Stimulated activated CD4-positive, alpha-beta T cell treated with anti-CD3 and anti-CD28 coated beads, Interleukin-4, amount 100 ng/mL, for 1 hour (primary cell): ENCODE measurements around the gene KRT9.
"Not testable (repeated sequence)": the region's sequence is repeated elsewhere in the genome, so short reads cannot be mapped to it uniquely, and the experiment has no call there.

Source experiments
- DNase-seq: peaks from one replicate; pipeline ENCODE4 v3.0.0-alpha.2; 2020

The KRT9 gene

GRCh38 chr17:41600318-41600717, 28.5 kb upstream of the KRT9 start:
- no peak for DNase-seq

GRCh38 chr17:41599680-41600079, 27.8 kb upstream of the KRT9 start:
- DNase-seq: no peak

GRCh38 chr17:41595585-41595984, 23.7 kb upstream of the KRT9 start:
- no peak for DNase-seq

GRCh38 chr17:41594363-41594915, 22.6 kb upstream of the KRT9 start:
- no peak for DNase-seq

GRCh38 chr17:41593306-41593981, 21.6 kb upstream of the KRT9 start:
- no peak for DNase-seq

GRCh38 chr17:41592601-41593305, 20.9 kb upstream of the KRT9 start:
- no peak for DNase-seq

GRCh38 chr17:41589301-41589700, 17.4 kb upstream of the KRT9 start:
- no peak for DNase-seq

GRCh38 chr17:41588126-41588810, 16.4 kb upstream of the KRT9 start:
- DNase-seq: no peak

- no peak for DNase-seq
Observed at GRCh38 chr17:41586863-41587495, 15.1 kb upstream of the KRT9 start, which contains the start of gene KRT14. Gene KRT14 (minus strand): TSS chr17:41586895. CDS start chr17:41586834, 61 bp downstream.

- DNase-seq: no peak
Observed at GRCh38 chr17:41585301-41586056, 13.6 kb upstream of the KRT9 start.

GRCh38 chr17:41584331-41584927, 12.6 kb upstream of the KRT9 start:
- not testable (repeated sequence) for DNase-seq

GRCh38 chr17:41583137-41584127, 11.6 kb upstream of the KRT9 start:
- no peak for DNase-seq

GRCh38 chr17:41582061-41582968, 10.5 kb upstream of the KRT9 start:
- not testable (repeated sequence) for DNase-seq

- DNase-seq: no peak
Observed at GRCh38 chr17:41581366-41582060, 9.7 kb upstream of the KRT9 start.

- no peak for DNase-seq
Observed at GRCh38 chr17:41580687-41581365, 9.0 kb upstream of the KRT9 start.

- DNase-seq: no peak
Observed at GRCh38 chr17:41580244-41580575, 8.4 kb upstream of the KRT9 start.

- peak; percentile 64 for DNase-seq
Observed at GRCh38 chr17:41579484-41580243, 7.8 kb upstream of the KRT9 start.

GRCh38 chr17:41578971-41579370, 7.1 kb upstream of the KRT9 start:
- DNase-seq: no peak
